CD4-positive, alpha-beta T cell treated with Interleukin-1 beta for 1 hour (primary cell): ENCODE data around the gene RHBDL3.

Experiments used
- DNase-seq, 2 donors: peaks; one replicate each; pipeline ENCODE4 v3.0.0-alpha.2; 2020 to 2022

The RHBDL3 gene

DNA sequence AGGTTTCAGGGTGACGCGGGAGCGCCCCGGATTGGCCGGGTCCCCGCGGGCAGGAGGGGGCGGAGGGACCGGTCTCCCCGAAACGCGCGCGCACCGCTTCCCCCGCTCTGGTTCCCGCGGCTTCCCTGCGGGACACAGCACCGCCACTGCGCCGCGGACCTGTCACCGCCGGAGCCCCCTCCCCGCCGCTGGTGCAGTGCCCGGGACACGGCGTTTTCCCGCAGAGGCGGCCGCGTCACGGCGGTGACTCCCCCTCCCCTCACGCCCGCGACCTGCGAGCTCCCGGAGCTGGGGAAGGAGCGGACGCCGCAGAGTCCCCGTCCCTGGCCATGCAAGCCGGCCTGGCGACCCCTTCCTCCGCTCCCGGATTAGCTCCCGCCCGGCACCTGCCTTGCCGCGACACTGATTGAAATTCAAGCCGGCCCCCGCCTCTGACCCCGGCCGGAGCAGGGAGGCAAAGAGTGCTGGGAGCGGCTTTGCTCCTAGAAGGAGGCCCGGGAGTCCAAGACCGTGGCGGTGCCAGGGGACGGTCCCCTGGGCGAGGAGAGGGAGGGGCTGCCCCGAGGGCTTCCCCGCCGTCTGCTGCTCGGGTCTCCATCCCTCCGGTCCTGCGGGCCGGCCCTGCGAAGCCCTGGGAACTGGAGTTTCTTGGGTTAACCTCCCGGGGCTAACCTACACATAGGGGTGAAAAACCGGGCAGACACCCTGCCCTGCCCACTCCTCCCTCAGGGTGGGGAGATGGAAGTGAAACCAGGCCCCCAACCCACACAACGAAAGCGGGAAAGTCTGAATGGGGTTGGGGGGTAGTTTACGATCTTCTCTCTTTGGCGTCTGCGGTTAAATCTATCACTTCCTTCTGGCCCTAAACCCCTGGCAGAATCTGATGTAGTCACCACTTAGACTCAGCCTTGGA, 1.0 kb downstream of the RHBDL3 start:
- no peak for DNase-seq

DNA sequence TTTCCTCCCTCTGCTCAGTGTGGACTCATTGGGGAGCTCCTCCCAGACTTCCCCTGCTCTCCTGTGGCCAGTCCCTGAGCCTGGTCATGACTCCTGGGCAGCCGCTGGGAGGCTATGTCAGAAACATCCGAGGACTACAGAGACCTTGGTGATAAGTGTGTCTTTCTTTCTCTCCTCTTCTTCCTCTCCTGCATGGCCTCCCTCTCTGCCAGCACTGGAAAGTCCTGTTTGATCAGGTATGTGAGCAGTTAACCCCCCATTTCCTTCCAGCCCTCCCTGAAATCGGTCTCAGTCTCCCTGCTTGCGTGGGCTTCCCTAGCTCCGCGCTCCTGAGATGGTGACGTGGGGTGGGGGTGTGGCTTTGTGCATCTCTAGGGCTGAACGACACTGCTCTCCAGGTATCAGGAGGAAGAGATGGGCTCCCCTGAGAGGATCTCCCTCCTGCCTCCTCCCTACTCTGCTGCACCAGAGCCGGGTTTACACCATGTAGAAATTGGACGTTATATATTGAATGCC, 2.1 kb downstream of the RHBDL3 start:
- DNase-seq: no peak

DNA sequence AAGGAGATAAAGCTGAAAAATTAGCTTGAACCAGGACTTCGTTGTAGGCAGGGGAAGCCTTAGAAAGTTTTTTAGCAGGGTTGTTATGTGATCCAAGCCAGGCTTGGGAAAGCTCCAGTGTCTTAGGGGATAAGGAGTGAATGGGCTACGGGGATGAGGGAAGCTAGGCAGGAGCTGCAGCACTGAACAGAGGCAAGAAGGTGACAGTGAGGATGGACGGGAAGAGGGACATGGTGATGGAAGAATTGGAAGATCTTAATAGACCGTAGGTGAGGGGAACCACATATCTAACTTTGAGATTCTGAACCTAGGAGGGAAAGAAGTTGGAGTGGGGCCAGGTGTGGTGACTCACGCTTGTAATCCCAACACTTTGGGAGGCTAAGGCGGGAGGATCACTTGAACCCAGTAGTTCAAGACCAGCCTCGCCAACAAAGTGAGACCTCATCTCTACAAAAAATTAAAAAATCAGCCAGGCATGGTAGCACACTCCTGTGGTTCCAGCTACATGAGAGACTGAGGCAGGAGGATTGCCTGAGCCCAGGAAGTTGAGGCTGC, 3.2 kb downstream of the RHBDL3 start:
- no peak for DNase-seq

DNA sequence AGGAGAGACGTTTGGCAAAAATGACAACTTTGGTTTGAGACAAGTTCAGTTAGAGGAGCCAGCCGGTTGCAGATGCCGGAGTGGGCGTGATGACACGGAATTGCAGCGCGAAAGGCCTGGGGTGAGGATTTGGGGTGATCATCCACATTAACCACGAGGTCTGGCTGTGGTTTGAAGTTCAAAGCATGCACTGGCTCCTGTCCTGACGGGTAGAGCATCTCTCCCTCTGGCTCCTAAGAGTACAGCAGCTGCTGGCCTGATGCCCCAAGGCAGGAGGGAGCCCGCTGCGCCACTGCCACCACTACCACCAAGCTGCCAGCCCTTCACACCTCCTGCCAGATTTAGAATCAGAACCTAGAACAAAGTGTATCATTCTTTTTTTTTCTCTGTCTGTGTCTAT, 3.7 kb downstream of the RHBDL3 start:
- no peak for DNase-seq

DNA sequence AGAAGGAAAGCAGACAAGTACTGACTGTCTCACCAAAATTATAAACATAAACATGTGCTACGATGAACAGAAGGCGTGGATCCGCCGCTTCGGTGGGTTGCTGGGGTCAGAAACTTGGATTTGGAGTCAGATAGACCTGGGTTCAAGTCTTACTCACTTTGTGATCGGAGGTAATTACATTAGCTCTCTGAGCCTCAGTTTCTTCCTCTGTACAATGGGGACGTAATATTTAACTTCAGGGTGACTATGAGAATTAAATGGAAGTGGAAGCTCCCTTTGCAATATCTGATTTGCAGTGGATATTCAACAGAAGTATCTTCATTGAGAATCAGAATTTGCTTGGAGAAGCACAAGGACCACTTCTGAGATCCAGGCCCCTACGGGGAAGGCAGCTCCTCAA, 6.2 kb downstream of the RHBDL3 start:
- no peak for DNase-seq

DNA sequence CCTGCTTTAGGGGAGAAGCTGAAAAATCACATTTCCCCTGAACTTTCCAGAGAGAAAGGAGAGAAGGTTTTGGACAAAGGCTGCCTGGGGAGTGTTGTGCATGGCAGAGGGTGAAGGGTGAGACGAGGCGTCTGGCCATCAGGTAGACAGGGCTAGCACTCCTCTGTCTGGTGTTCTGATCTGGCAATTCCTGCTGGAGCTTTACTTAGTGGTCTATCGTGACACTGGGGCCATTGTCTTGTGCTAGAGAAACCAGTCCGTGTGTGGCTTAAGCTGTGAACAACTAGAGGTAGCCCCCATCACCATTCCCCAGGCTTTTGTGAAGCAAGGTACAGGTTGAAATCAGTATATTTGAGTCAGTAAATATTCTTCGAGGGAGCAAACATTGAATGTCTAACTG, 8.5 kb downstream of the RHBDL3 start:
- DNase-seq: no peak

DNA sequence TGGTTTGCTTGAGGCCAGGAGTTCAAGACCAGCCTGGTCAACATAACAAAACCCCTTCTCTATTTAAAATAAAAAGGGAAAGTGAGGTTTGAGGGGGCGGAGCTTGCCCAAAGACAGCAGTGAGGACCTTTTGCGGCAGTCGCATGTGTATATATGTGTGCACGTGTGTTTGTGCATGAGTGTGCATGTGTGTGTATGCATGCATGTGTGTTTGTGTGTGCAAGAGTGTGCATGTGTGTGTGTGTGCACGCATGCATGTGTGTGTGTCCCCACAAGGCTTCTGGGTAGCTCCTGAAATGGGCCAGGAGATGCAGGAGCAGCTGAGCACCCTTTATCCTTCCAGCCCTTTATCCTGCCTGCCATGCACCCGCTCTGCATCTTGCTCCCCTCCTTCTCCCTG, 9.0 kb downstream of the RHBDL3 start:
- DNase-seq: no peak

DNA sequence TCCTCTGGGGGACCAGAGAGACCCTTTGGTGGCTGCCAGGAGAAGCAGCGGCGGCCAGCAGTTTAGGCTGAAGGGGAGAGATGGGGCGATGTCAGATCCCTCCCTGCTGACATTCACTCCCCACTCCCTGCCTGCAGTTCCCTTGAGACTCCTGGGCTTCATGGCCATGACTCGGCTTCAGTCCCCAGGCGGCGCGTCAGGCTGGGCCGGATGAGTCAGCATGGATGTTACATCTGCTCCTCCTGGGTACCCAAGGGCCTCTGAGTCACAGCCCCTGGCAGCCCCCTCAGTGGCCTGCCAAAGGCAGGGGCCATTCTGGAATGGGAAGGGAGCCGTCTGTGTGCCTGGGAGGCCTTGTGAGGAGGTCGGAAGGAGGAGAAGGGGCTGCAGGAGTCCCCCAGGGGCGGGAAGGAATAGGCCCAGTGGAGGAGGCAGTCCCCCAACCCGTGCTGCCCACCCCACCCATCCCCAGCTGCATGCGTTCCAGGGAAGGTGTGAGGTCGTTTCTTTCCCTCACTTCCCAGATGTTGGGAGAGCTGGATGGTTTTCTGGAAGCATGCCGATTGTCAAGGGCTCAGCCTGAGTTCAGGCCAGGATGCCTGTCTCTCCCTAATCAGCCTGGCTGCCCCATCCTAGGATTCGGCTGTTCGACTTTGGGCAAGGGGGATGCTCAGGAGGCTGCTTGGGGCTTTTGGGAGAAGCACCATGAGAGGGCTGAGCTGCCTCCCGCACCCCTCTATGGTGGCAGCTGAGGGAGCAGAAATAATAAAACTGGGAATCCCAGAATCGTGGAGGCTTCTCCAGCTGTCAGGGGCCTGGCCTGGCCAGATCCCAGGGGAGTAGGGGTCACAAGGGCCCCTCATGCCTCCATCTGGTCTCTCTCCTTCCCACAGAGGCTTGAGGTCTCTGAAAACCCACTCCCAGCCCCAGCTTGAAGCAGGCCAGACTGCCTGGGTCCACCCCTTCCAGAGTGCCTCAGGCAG, 9.7 kb downstream of the RHBDL3 start:
- peak in 1 of 2 donors; percentile 63 for DNase-seq

DNA sequence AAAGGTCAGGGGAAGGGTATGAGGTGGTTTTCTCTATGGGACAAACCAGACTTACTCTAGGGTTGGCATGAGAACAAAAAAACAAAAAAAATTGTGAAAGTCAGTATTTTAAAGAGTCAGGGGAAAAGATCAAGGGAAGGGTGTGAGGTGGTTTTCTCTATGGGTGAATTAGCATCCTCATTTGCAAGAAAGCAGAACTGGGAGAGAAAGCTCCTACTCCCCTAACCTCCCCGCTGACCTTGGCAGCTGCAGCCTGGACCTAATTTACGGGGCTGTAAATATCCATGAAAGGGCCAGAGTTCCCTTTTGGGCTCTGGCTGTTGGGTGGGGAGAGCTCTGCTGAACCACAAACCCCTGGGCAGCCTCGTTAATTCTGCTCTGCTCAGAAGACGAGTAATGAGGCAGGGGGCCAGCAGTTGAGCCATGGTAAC, 10.6 kb downstream of the RHBDL3 start:
- peak in 1 of 2 donors; percentile 30 for DNase-seq

DNA sequence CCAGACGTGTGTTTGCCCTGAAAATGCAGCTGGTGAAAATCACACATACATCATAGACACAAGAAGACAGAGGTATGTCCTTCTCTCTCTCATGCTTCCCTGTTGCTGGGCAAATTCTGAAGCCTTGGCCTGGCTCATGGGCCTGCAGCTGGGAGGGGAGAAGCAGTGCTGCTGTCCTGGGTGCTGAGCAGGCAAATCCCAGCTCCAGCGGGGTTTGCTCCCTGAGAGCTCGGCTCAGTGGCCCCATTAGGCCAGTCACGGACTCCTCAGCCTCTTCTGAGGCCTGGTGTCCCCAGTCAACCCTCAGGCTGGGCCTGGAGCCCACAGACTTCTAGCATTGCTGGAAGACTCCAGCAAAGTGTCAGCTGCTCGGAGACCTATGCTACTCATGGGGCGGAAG, 11.7 kb downstream of the RHBDL3 start:
- no peak for DNase-seq

DNA sequence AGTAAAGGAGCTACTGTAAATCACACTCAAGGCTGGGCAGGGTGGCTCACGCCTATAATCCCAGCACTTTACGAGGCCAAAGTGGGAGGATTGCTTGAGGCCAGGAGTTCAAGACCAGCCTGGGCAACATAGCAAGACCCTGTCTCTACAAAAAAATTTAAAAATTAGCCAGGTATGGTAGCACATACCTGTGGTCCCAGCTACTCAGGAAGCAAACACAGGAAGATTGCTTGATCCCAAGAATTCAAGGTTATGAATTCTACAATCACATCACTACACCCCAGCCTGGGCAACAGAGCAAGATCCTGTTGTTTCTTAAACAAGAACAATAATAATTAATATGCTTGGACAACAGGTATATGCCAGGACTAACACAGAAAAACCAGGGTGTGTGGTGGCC, 13.2 kb downstream of the RHBDL3 start:
- no peak for DNase-seq

DNA sequence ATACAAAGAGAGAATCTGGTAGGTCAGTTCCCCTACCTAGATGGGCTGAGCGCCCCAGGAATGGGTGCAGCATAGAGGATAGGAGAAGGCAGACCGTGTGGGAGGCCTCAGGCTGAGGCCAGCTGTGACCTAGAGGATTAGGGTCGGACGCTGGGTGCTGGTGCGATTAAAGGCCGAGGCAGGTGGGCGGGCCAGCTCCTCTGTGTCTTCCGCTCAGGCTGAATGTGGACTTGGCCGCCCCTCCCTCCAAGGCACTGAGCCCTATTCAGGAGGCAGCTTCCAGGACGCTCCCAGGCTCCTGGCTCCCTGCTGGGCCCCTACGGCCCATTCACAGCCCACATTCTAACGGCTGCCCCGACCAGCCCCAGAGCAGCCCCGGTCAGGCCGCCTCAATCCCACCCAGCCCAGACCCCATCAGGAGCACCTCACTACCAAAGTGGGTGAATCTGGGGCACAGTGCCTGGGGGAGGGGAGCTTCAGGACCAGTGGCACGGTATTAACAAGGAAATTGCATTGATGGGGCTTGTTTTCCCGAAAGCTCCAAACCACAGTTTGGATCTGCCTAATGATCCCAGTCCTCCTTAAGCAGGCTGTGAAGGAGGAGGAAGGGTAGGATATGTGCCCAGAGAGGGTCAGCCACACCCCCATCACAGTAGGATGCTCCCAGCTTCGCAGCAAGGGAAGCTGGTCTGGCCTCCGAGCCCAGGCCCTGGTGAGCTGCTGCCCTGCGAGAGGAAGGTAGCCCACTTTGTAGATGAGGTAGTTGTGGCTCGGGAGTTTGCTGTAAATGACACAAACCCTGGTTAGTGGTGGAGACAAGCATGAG, 14.5 kb downstream of the RHBDL3 start:
- DNase-seq: no peak

DNA sequence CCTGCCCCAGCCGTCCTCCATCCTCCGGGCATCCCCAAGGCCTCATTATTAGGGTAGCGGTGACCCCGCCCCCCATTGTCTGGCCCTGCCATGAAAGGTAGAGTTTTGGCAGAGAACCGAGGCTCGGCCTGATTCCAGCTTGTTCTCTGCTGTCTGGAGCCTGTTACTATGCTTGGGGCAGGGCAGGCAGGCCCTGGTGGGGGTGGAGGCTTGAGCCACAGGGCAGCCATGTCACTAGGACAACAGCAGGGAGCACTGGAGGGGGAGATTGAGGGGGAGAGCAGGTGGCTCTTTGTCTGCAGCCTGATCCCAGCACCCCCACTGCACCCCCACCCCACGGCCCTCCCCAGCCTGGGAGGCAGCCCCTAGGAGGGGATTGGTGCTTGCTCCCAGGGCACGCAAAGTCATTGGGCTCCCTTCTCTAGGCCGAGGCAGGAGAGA, 15.4 kb downstream of the RHBDL3 start:
- DNase-seq: no peak

DNA sequence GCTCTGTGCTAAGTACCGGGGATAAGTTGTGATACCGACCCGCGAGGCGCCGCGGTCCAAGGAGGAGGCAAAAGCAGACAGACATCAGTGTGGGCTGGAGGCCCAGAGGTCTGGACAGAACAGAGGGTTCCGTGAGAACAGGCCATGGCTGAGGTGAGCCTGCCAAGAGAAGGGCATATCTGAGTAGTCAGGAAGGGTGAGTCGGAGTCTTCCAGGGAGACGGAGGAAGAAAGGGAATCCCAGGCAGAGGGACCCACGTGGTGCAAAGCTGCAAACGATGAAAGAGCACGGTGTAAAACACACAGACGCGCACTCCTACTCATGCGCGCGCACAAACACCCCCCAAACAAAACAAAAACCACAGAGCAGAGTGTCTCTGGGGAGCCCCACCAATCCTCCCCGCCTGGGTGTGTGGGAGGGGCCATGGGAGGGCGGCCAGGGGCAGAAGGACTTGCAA, 18.1 kb downstream of the RHBDL3 start:
- no peak for DNase-seq

DNA sequence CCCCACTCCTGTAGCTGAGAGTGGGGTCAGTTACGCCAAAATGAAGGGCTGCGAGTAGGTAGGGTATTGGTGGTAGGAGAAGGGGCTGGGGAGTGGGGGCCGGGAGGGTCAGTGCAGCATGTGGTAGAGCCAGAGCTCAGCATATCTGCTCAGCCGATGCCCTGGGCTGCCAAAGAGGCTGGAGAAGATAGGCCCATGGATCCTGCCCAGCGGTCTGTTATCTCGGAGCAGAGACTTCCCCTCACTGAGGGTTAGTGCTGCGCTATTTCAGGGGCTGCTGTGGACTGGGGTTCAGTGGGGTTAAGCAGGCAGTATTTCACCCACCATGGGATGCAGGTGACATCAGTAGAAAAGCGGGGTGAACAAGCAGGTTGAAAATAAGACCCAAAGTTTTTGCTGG, 19.7 kb downstream of the RHBDL3 start:
- no peak for DNase-seq

DNA sequence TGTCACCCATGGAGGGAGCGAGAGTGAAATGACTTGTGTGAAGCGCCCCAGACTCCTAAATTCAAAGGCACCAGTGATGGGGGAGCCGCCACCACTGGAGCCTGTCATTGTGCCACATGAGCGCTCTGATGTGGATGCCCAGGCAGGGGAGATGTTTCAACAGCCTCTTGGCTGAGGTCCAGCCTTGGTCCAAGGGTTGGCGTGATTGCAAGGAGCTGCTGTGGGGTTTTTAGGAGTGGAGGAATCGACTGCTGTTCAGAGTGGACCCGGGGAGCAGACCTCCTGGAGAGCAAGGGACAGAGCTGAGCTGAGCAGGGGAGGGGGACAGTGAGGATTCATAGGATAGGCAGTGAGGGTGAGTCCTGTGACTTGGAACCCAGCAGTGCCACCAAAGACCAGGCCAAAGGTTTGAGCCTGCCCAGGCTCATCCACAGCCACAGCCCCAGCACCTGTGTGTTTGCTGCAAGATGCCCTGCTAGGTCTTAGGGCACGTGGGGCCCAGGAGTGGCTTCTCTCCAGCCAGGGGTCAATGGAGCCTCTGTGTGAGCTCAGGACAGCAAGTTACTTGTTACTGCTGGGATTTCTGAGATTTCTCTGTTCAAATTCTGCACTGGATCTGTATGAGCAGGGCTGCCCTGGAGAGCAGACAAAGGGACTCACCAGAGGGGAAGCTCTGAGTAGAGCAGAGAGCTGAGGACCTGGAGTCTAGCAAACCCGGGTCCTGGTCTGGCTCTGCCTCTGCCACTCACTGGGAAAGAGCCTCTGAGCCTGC, 20.3 kb downstream of the RHBDL3 start:
- DNase-seq: no peak

DNA sequence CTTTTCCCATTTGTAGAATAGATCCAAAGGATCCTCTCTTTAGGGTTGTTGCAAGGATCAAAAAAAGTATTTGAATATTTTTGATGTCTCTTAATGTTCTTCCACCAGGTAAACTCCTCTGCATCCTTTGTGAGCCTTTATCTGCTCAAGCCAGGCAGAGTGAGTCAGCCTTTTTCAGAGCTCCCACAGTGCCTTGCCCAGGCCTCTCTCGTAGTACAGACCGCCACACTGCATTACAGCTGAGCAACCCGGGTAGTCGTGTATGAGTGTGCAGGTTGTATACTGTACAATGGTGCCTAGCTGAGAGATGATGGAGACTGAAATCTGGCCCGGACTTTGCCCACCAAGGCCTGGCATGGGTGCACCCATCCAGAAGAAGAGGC, 20.9 kb downstream of the RHBDL3 start:
- no peak for DNase-seq

DNA sequence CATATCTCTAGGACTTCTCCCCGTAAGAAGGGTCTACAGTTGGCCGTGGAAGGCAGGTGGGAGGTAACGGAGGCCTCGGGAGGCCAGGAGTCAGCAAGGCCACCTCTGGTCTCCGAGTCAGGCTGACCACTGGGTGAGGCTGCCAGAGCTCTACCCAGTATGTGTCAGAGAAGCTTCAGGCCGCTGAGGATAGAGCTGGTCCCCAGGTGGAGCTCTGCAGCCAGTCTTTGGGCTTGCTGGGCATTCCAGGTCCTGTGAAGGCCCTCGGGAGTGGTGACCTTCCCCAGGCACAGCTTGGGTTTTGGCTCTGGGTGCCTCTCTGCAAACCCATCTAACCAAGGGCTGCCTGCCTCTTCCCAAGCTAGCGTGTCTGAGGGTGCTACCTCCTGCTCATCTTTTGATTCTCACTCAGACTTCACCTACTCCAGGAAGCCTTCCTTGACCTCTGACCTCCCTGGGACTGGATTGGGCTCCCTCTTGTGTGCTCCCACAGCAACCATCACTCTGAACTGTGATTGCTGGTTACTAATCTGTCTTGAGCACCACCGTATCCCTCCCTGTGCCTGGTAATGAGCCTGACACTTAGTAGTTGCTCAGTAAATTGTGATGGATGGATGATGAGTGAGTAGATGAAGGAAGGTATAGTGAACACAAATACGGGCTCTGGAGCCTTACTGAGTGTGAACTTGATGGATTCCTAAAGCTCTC, 22.3 kb downstream of the RHBDL3 start:
- no peak for DNase-seq

DNA sequence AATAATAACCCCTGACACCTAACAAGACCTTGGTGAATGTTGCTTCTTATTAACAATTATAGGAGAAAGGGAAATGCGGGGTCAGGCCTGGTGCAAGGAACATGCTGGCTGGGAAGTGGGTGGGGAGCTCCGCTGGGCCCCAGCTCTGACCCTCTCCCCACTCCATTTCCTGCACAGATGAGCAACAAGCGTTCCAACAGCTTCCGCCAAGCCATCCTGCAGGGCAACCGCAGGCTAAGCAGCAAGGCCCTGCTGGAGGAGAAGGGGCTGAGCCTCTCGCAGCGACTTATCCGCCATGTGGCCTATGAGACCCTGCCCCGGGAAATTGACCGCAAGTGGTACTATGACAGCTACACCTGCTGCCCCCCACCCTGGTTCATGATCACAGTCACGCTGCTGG, 23.0 kb downstream of the RHBDL3 start:
- DNase-seq: no peak

DNA sequence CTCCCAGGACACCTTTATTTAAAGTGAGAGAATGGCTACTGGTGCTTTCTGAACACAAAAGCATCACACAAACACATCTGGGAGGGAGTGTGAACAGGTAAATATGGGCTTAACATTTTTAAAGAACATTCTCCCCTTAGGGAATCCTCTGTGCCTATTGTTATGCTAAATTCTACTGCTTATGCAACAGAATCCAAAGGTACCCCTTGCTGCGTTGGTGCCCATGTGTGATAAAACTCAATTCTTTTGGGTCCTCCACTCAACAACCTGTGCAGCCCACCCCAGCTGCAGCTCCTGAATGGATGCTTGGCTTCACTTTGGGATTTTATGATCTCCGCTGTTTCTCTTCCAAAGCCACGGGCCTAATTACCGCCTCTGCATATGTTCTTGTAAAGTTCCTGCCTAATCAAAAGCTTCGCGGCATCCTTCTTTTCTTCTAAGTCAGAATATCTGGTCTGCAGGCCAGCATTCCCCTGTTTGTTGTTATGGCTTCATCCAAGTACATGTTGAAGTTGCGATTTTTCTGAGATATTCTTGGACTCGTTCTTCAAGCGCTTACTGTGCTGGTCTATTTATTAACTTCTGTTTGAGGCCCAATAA, 23.9 kb downstream of the RHBDL3 start:
- no peak for DNase-seq
